KMS-11 (cell line): ENCODE data around the gene OBSCN.

Experiments used
- H2AFZ ChIP-seq: fragments of 200-600 bp; sonication (generic); 2 replicates; pipeline ENCODE4 v1.6.1; 2016; ENCODE audit warnings: antibody characterized with exemption, mixed run types, low read depth
- H3K27ac ChIP-seq: fragments of 200-600 bp; sonication (generic); 2 replicates; pipeline ENCODE4 v1.6.1; 2016; ENCODE audit warnings: mild to moderate bottlenecking, mixed run types
- H3K27me3 ChIP-seq: fragments of 200-600 bp; sonication (generic); 2 replicates; pipeline ENCODE4 v1.6.1; 2017; ENCODE audit warnings: mild to moderate bottlenecking, low read depth, mixed run types, moderate library complexity; ENCODE audit not compliant: insufficient read depth
- H3K36me3 ChIP-seq: fragments of 200-600 bp; sonication (generic); 2 replicates; pipeline ENCODE4 v1.6.1; 2017; ENCODE audit warnings: mild to moderate bottlenecking, mixed run types; ENCODE audit not compliant: insufficient read depth
- H3K4me1 ChIP-seq: fragments of 200-600 bp; sonication (generic); 2 replicates; pipeline ENCODE4 v1.6.1; 2016; ENCODE audit warnings: mild to moderate bottlenecking, low read depth, mixed run types; ENCODE audit not compliant: poor library complexity, severe bottlenecking
- H3K4me2 ChIP-seq: fragments of 200-600 bp; sonication (generic); 2 replicates; pipeline ENCODE4 v1.7.0; 2016; ENCODE audit warnings: mild to moderate bottlenecking, mixed run types
- H3K4me3 ChIP-seq: fragments of 200-600 bp; sonication (generic); IDR thresholded peaks from 2 replicates; pipeline ENCODE4 v1.6.1; 2017; ENCODE audit warnings: low read depth, low read length, mixed read lengths; ENCODE audit not compliant: insufficient read depth
- H3K79me2 ChIP-seq: fragments of 200-600 bp; sonication (generic); 2 replicates; pipeline ENCODE4 v1.6.1; 2016; ENCODE audit warnings: low read depth, mixed run types; ENCODE audit not compliant: insufficient read depth
- H3K9ac ChIP-seq: fragments of 200-600 bp; sonication (generic); 2 replicates; pipeline ENCODE4 v1.6.1; 2016; ENCODE audit warnings: mild to moderate bottlenecking, mixed run types
- H4K20me1 ChIP-seq: fragments of 200-600 bp; sonication (generic); 2 replicates; pipeline ENCODE4 v1.6.1; 2016; ENCODE audit warnings: mild to moderate bottlenecking, mixed run types; ENCODE audit not compliant: insufficient read depth
- TF ChIP-seq, protein P1 (sequence below): fragments of 200-600 bp; sonication (generic); conservative IDR thresholded peaks from 2 replicates; pipeline ENCODE4 v1.6.1; 2017; ENCODE audit warnings: low read depth, mild to moderate bottlenecking, antibody characterized with exemption, low read length, moderate library complexity, mixed read lengths

Gene OBSCN

DNA sequence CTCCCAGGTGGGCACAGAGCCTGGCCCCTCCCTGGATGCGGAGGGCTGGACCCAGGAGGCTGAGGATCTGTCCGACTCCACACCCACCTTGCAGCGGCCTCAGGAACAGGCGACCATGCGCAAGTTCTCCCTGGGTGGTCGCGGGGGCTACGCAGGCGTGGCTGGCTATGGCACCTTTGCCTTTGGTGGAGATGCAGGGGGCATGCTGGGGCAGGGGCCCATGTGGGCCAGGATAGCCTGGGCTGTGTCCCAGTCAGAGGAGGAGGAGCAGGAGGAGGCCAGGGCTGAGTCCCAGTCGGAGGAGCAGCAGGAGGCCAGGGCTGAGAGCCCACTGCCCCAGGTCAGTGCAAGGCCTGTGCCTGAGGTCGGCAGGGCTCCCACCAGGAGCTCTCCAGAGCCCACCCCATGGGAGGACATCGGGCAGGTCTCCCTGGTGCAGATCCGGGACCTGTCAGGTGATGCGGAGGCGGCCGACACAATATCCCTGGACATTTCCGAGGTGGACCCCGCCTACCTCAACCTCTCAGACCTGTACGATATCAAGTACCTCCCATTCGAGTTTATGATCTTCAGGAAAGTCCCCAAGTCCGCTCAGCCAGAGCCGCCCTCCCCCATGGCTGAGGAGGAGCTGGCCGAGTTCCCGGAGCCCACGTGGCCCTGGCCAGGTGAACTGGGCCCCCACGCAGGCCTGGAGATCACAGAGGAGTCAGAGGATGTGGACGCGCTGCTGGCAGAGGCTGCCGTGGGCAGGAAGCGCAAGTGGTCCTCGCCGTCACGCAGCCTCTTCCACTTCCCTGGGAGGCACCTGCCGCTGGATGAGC lies 164.5 kb downstream of the OBSCN start:
- no peaks in the 10 kb centered on the region for H3K36me3 ChIP-seq

DNA sequence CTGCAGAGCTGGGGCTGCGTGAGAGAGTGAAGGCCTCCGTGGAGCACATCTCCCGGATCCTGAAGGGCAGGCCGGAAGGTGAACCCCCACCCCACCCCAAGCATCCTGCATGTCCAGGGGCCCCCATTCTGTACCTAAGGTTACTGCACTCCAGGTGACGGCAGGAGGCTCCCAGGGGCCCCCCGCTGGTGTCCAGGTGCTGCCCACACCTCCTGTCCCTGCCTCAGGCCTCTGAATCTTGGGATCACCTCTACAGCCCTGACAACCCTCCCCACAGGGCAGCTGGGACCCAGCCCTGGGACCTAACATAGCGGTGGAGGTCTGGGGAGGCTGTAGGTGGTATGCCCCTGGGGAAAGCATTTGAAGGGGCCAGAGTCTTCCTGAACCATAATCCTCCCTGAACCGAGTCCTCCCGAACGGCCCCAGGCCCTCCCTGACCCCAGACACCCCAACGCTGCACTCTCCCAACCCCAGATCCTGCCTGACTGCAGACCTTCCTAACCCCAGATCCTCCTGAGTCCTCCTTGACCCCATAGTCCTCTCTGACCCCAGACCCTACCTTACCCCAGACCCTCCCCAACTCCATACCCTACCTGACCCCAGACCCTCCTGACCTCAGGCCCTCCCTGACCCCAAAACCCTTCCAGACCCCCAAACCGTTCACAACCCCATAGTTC lies 165.3 kb downstream of the OBSCN start:
- Histone ChIP-seq H3K4me2 (0 out of 2 replicates have a peak overlapping the region, but pooled peaks have one; percentile 8), H3K79me2 (no peaks in the 10 kb centered on the region), H4K20me1 (no peaks in the 10 kb centered on the region), H3K36me3 (no peaks in the 10 kb centered on the region), H3K9ac (no peak overlapping the region; the same call in 1 of the 2 replicates), H3K4me1 (no peaks in the 10 kb centered on the region), H2AFZ (no peak overlapping the region), H3K27me3 (0 out of 2 replicates have a peak, but pooled peaks cover 3% of the 10 kb centered on the region), H3K4me3 (no peak overlapping the region), H3K27ac (no peak overlapping the region)
- TF ChIP-seq, protein P1, sequence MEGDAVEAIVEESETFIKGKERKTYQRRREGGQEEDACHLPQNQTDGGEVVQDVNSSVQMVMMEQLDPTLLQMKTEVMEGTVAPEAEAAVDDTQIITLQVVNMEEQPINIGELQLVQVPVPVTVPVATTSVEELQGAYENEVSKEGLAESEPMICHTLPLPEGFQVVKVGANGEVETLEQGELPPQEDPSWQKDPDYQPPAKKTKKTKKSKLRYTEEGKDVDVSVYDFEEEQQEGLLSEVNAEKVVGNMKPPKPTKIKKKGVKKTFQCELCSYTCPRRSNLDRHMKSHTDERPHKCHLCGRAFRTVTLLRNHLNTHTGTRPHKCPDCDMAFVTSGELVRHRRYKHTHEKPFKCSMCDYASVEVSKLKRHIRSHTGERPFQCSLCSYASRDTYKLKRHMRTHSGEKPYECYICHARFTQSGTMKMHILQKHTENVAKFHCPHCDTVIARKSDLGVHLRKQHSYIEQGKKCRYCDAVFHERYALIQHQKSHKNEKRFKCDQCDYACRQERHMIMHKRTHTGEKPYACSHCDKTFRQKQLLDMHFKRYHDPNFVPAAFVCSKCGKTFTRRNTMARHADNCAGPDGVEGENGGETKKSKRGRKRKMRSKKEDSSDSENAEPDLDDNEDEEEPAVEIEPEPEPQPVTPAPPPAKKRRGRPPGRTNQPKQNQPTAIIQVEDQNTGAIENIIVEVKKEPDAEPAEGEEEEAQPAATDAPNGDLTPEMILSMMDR: no peak

More for the DNA sequence above, 164.5 kb downstream of the OBSCN start:
- Histone ChIP-seq H3K27ac (no peak overlapping the region), H3K79me2 (no peaks in the 10 kb centered on the region), H2AFZ (no peak overlapping the region; the same call in 1 of the 2 replicates), H3K27me3 (peaks cover 4% of the 10 kb centered on the region; the same call in 1 of the 2 replicates), H3K4me3 (no peak overlapping the region), H3K4me2 (0 out of 2 replicates have a peak overlapping the region, but pooled peaks have one; percentile 8), H3K4me1 (no peaks in the 10 kb centered on the region), H3K9ac (no peak overlapping the region; the same call in 1 of the 2 replicates), H4K20me1 (no peaks in the 10 kb centered on the region)
- TF ChIP-seq, protein P1: no peak

DNA sequence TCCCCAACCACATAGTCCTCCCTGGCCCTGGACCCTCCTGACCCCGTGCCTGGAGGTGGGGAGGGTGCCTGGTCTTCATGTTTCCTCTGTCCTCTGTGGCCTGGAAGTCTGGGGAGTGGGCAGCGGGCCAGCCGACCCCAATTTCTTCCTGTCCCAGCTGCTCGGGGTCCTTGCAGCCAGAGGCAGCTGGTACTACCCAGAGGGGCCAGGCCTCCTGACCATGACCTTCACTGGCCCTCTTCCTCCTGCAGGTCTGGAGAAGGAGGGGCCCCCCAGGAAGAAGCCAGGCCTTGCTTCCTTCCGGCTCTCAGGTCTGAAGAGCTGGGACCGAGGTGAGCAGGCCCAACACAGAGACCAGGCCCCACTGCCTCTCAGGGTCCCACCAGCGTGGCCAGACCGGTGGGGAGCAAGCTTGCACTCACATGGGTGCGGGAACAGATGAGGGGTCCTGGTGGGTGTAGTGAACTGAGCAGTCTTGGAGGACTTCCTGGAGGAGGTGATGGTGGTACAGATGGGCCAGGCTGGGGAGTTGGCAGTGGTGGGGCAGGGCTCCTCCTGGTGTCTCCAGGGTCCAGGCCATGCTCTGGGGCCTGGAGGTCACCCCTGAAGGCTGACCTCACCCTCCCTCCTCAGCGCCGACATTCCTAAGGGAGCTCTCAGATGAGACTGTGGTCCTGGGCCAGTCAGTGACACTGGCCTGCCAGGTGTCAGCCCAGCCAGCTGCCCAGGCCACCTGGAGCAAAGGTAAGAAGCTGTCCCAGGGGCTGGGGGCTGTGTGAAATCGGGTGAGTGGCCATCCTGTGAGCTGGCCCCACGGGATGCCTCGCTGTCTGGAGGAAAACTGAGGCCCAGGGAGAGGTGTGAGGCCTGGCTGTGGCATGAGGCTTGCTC lies 166.1 kb downstream of the OBSCN start:
- Histone ChIP-seq H3K4me3 (no peak overlapping the region), H3K9ac (no peak overlapping the region), H3K4me2 (no peak overlapping the region), H3K36me3 (no peaks in the 10 kb centered on the region), H3K27ac (no peak overlapping the region), H3K79me2 (no peaks in the 10 kb centered on the region), H4K20me1 (no peaks in the 10 kb centered on the region), H2AFZ (no peak overlapping the region), H3K27me3 (no peaks in the 10 kb centered on the region), H3K4me1 (no peaks in the 10 kb centered on the region)
- TF ChIP-seq, protein P1: no peak
